HepG2 (cell line): ENCODE measurements around the gene MIER1. TPM values are rescaled to one million over a fixed set of nuclear protein-coding genes. Genes with fewer than 3 reads are reported as not detected.
"Not testable (repeated sequence)": the region's sequence is repeated elsewhere in the genome, so short reads cannot be mapped to it uniquely, and the experiment has no call there.

Experiments
- ATAC-seq: fragments of 200-7000 bp; cut with Tn5 transposase; 3 replicates; pipeline ENCODE4 v1.9.1; 2020; ENCODE audit warnings: mild to moderate bottlenecking, moderate library complexity
- BruUV-seq: library from RNA; stranded (reverse); fragments of 400-500 nt; replicated peaks from 2 replicates; lab custom pipeline; 2021; lab: Mats Ljungman, UMichigan
- CTCF ChIA-PET: fragments of 300-600 bp; formaldehyde crosslinking; extraction: SDS; loops from one replicate; lab custom pipeline; 2021; ENCODE audit warnings: low total read pairs, inconsistent platforms, low intra/inter-chr PET ratio; lab: Yijun Ruan, JAX
- POLR2A ChIA-PET: fragments of 350-600 bp; sonication (Branson Sonifier 250); formaldehyde crosslinking; loops from one replicate; lab custom pipeline; 2020; ENCODE audit warnings: antibody characterized with exemption, inconsistent platforms; lab: Yijun Ruan, JAX
- DNase-seq: peaks from one replicate; pipeline ENCODE4 v3.0.0-alpha.2; 2015; ENCODE audit warnings: low spot score
- FAIRE-seq: peaks from 3 replicates; lab custom pipeline; 2011; peaks lifted over from hg19 to GRCh38; lab: Jason Lieb, UNC
- H2AFZ ChIP-seq: one replicate; pipeline ENCODE4 v1.6.1; 2011; ENCODE audit warnings: low read length, inconsistent platforms
- H3K27ac ChIP-seq: fragments of 300-600 bp; 3 replicates; pipeline ENCODE4 v1.8.0; 2011; ENCODE audit warnings: mixed run types, mild to moderate bottlenecking, mixed read lengths, low read length, inconsistent platforms; ENCODE audit not compliant: insufficient read depth; ENCODE audit errors: extremely low read length
- H3K27me3 ChIP-seq, 2 experiments: fragments of 200-600 bp in 1 of 2; 2 replicates in 1 of 2; 3 replicates in 1 of 2; pipeline versions ENCODE4 v1.6.0 to v1.8.0; 2011; ENCODE audit warnings: low read length in 2 of 2, mild to moderate bottlenecking in 2 of 2, moderate library complexity in 2 of 2, inconsistent platforms in 1 of 2; ENCODE audit not compliant: insufficient read depth in 2 of 2, control insufficient read depth in 1 of 2
- H3K36me3 ChIP-seq, 2 experiments: fragments of 200-600 bp in 1 of 2; replicated peaks in 1 of 2; 2 replicates in 1 of 2; 3 replicates in 1 of 2; pipeline versions ENCODE4 v1.5.1 to v1.8.0; 2011; ENCODE audit warnings: low read length in 2 of 2, inconsistent platforms in 1 of 2; ENCODE audit not compliant: insufficient read depth in 2 of 2, control insufficient read depth in 1 of 2
- H3K4me1 ChIP-seq: 2 replicates; pipeline ENCODE4 v1.5.1; 2012; ENCODE audit warnings: low read length, inconsistent platforms; ENCODE audit not compliant: insufficient read depth
- H3K4me2 ChIP-seq: 2 replicates; pipeline ENCODE4 v1.6.0; 2011; ENCODE audit warnings: low read depth, low read length, inconsistent platforms
- H3K4me3 ChIP-seq, 3 experiments: fragments of 200-600 bp in 1 of 3; sonication (generic), shearing (Covaris generic) in 1 of 3; replicated peaks in 1 of 3; 2 replicates each; pipeline ENCODE4 v1.5.1; 2011 to 2016; ENCODE audit warnings: low read length in 3 of 3, inconsistent platforms in 2 of 3, low read depth in 2 of 3, mild to moderate bottlenecking in 2 of 3, control low read depth in 1 of 3, mixed read lengths in 1 of 3; ENCODE audit not compliant: insufficient read depth in 1 of 3
- H3K79me2 ChIP-seq: one replicate; pipeline ENCODE4 v1.6.1; 2011; ENCODE audit warnings: low read length, inconsistent platforms; ENCODE audit not compliant: insufficient read depth
- H3K9ac ChIP-seq: 2 replicates; pipeline ENCODE4 v1.6.0; 2011; ENCODE audit warnings: mild to moderate bottlenecking, low read depth, low read length, inconsistent platforms; ENCODE audit not compliant: insufficient read depth
- H3K9me3 ChIP-seq: 2 replicates; pipeline ENCODE4 v1.5.1; 2012; ENCODE audit warnings: mild to moderate bottlenecking, low read length
- H4K20me1 ChIP-seq: 2 replicates; pipeline ENCODE4 v1.6.0; 2011; ENCODE audit warnings: inconsistent platforms, mild to moderate bottlenecking, low read length, moderate library complexity; ENCODE audit not compliant: insufficient read depth
- ARNTL ChIP-seq: sonication (generic); formaldehyde crosslinking; IDR thresholded peaks from 2 replicates; pipeline ENCODE4 v1.4.0; 2020; ENCODE audit warnings: mild to moderate bottlenecking, missing genetic modification reagents
- ATAD3A ChIP-seq: sonication (generic); formaldehyde crosslinking; IDR thresholded peaks from 2 replicates; pipeline ENCODE4 v1.4.0; 2020; ENCODE audit warnings: missing genetic modification reagents
- EP300 ChIP-seq, 3 experiments: sonication (generic) in 1 of 3; formaldehyde crosslinking in 1 of 3; IDR thresholded peaks; 2 replicates each; pipeline versions ENCODE4 v1.5.1 to v1.6.1; 2011 to 2020; ENCODE audit warnings: low read depth in 2 of 3, low read length in 2 of 3, borderline replicate concordance in 1 of 3, improper control_type of control experiment in 1 of 3, mild to moderate bottlenecking in 1 of 3, missing genetic modification reagents in 1 of 3, moderate library complexity in 1 of 3
- KDM3A ChIP-seq: IDR thresholded peaks from 2 replicates; pipeline ENCODE4 v1.6.1; 2018; ENCODE audit warnings: low read depth, missing compliant biosample characterization
- RFXAP ChIP-seq: sonication (generic); formaldehyde crosslinking; IDR thresholded peaks from 2 replicates; pipeline ENCODE4 v1.4.0; 2020; ENCODE audit warnings: missing genetic modification reagents, borderline replicate concordance
- SMAD3 ChIP-seq: sonication (generic); formaldehyde crosslinking; IDR thresholded peaks from 2 replicates; pipeline ENCODE4 v1.4.0; 2020; ENCODE audit warnings: missing genetic modification reagents
- SRY ChIP-seq: sonication (generic); formaldehyde crosslinking; IDR thresholded peaks from 2 replicates; pipeline ENCODE4 v1.8.0; 2022; ENCODE audit warnings: mild to moderate bottlenecking, missing genetic modification reagents
- TBP ChIP-seq: sonication (generic); formaldehyde crosslinking; IDR thresholded peaks from 2 replicates; pipeline ENCODE4 v1.5.0; 2020; ENCODE audit warnings: missing genetic modification reagents
- TMF1 ChIP-seq: sonication (generic); formaldehyde crosslinking; IDR thresholded peaks from 2 replicates; pipeline ENCODE4 v1.8.1; 2022; ENCODE audit warnings: low read depth, missing genetic modification reagents
- ZNF460 ChIP-seq: sonication (generic); formaldehyde crosslinking; IDR thresholded peaks from 2 replicates; pipeline ENCODE4 v1.5.1; 2020; ENCODE audit warnings: missing genetic modification reagents, mild to moderate bottlenecking, borderline replicate concordance
- ZNF547 ChIP-seq: sonication (generic); formaldehyde crosslinking; IDR thresholded peaks from 2 replicates; pipeline ENCODE4 v1.5.1; 2020; ENCODE audit warnings: mild to moderate bottlenecking, missing genetic modification reagents
- ZNF720 ChIP-seq: sonication (generic); formaldehyde crosslinking; IDR thresholded peaks from 2 replicates; pipeline ENCODE4 v1.4.0; 2020; ENCODE audit warnings: missing genetic modification reagents
- ZNF761 ChIP-seq: sonication (generic); formaldehyde crosslinking; conservative IDR thresholded peaks from 2 replicates; pipeline ENCODE4 v1.4.0; 2020; ENCODE audit warnings: mild to moderate bottlenecking, missing genetic modification reagents
- ZNF883 ChIP-seq: sonication (generic); formaldehyde crosslinking; IDR thresholded peaks from 2 replicates; pipeline ENCODE4 v1.5.1; 2020; ENCODE audit warnings: mild to moderate bottlenecking, missing genetic modification reagents; ENCODE audit errors: not compliant biosample characterization
- WGBS: methylation state at CpG from one replicate; pipeline ENCODE4 v1.1.6; 2017; ENCODE audit warnings: low lambda C conversion rate; 5-methylcytosine and 5-hydroxymethylcytosine counted together
- in situ Hi-C: cut with HindIII; loops from 2 replicates; pipeline ENCODE4 v1.10.0; 2017; ENCODE audit warnings: low pct_unique_long_range_greater_than_20kb; ENCODE audit not compliant: extremely low pct_ligation_motif_present
- intact Hi-C: fragments of 100-400 bp; cut with micrococcal nuclease; formaldehyde crosslinking; loops from one replicate; pipeline ENCODE4 v1.10.0; 2022; ENCODE audit not compliant: unreplicated experiment
- polyA plus RNA-seq, 8 experiments: library from polyadenylated mRNA; depleted of rRNA in 3 of 8; stranded (reverse) in 7 of 8; unstranded in 1 of 8; fragments of >200 nt; fragmentation: Illumina TruSeq in 4 of 8; extraction: Trizol in 4 of 8; gene quantifications; 2 replicates each; pipeline versions ENCODE4 v1.2.1 to v1.2.3, GENCODE V29; 2011 to 2016; ENCODE audit warnings: low read depth in 4 of 8, missing spikeins in 1 of 8, mixed read lengths in 1 of 8; ENCODE audit not compliant: insufficient read depth in 1 of 8
- total RNA-seq, 5 experiments: library from RNA; depleted of rRNA; stranded (reverse); fragments of >200 nt; fragmentation: Illumina TruSeq; extraction: Trizol; gene quantifications; 2 replicates each; pipeline ENCODE4 v1.2.3, GENCODE V29; 2016; ENCODE audit warnings: low read depth in 1 of 5

MIER1 gene
- total and polyA plus RNA-seq, 2 of the 13 experiments (the other 11 are each of a cell fraction or from before 2014, with no cell fraction given) = 7.0 to 30.4 TPM

GRCh38 chr1:66957938-66958337, 33.1 kb downstream of the MIER1 start:
- Histone ChIP-seq H3K4me2 (no peak overlapping the region), H3K9ac (no peak overlapping the region), H4K20me1 (no peaks in the 10 kb centered on the region), H3K36me3 (peaks cover 2 to 54% of the 10 kb centered on the region in 2 experiments), H2AFZ (no peak overlapping the region), H3K4me1 (no peaks in the 10 kb centered on the region), H3K4me3 (no peak overlapping the region), H3K27ac (no peak overlapping the region), H3K79me2 (no peaks in the 10 kb centered on the region), H3K9me3 (no peaks in the 10 kb centered on the region), H3K27me3 (no peaks in the 10 kb centered on the region)
- WGBS = 98% methylated on average over 3 of the region's 3 CpGs
- TF ChIP-seq ARNTL (CRISPR knock-in tag) (no peak), ZNF761 (no peak), TBP (no peak), EP300 (IDR thresholded peaks at IDR 0.05; ENCODE audit: low read depth in 2 of 2, low read length in 2 of 2) (no peak), EP300 (CRISPR knock-in tag; IDR thresholded peaks at IDR 0.05; ENCODE audit: borderline replicate concordance) (no peak), SRY (CRISPR knock-in tag) (no peak), KDM3A (no peak), SMAD3 (CRISPR knock-in tag) (no peak), ATAD3A (CRISPR knock-in tag) (no peak), ZNF460 (CRISPR knock-in tag) (no peak), RFXAP (CRISPR knock-in tag) (no peak), ZNF720 (CRISPR knock-in tag) (no peak), ZNF547 (CRISPR knock-in tag) (no peak), ZNF883 (CRISPR knock-in tag) (no peak), TMF1 (CRISPR knock-in tag) (no peak)
- CTCF ChIA-PET = no interaction called here
- no peak for DNase-seq
- intact Hi-C loops (no loop called here), in situ Hi-C loops (no loop called here)
- POLR2A ChIA-PET = no interaction called here
- FAIRE-seq = no peak
- ATAC-seq = no peak
- BruUV-seq = no TSS peak

GRCh38 chr1:66966188-66966873, 41.5 kb downstream of the MIER1 start:
- ATAC-seq, H3K27me3 ChIP-seq, H3K4me3 ChIP-seq, H3K4me2 ChIP-seq, H3K9me3 ChIP-seq, FAIRE-seq, CTCF ChIA-PET, BruUV-seq, H3K9ac ChIP-seq, intact Hi-C loops, H3K4me1 ChIP-seq, H4K20me1 ChIP-seq, POLR2A ChIA-PET, H3K27ac ChIP-seq, H2AFZ ChIP-seq, in situ Hi-C loops, DNase-seq, H3K79me2 ChIP-seq: not testable (repeated sequence)
- H3K36me3 ChIP-seq = peaks cover 5 to 55% of the 10 kb centered on the region in 2 experiments
- WGBS = 96% methylated on average over 4 of the region's 7 CpGs
